ENCODE results near the gene RALGDS. TPM values are rescaled to one million over a fixed set of nuclear protein-coding genes. Genes with fewer than 3 reads are reported as not detected.

RALGDS gene
- total RNA-seq, 2 experiments from 2014 or later, result 23.8 to 28.2 TPM

DNA sequence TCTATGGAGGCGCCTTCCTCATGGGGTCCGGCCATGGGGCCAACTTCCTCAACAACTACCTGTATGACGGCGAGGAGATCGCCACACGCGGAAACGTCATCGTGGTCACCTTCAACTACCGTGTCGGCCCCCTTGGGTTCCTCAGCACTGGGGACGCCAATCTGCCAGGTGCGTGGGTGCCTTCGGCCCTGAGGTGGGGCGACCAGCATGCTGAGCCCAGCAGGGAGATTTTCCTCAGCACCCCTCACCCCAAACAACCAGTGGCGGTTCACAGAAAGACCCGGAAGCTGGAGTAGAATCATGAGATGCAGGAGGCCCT is 56.0 kb downstream of the RALGDS start:
- intact Hi-C loops (cut with micrococcal nuclease; ENCODE audit: unreplicated experiment), result no loop called here
- POLR2A ChIA-PET, result no interaction called here
- Histone ChIP-seq H3K79me2 (ENCODE audit: insufficient read depth, low read depth, low read length) (no peaks in the 10 kb centered on the region), H3K9me2 (ENCODE audit: insufficient read depth, low read length) (no peaks in the 10 kb centered on the region), H3K9me3 (ENCODE audit: low read length) (no peaks in the 10 kb centered on the region), H2AFZ (ENCODE audit: low read length) (no peak overlapping the region), H3K4me3 (ENCODE audit: low read depth, low read length, poor library complexity, severe bottlenecking) (no peak overlapping the region), H3K4me2 (ENCODE audit: low read length) (no peak overlapping the region), H3K36me3 (ENCODE audit: insufficient read depth, low read length) (no peaks in the 10 kb centered on the region), H3K4me1 (ENCODE audit: insufficient read depth, low read length, poor library complexity, severe bottlenecking) (peaks cover 14% of the 10 kb centered on the region), H3K27ac (ENCODE audit: low read depth, low read length, poor library complexity, severe bottlenecking) (no peak overlapping the region), H4K20me1 (ENCODE audit: insufficient read depth, low read length) (no peaks in the 10 kb centered on the region)
- CTCF ChIA-PET (ENCODE audit: unreplicated experiment), result no interaction called here
- TF ChIP-seq EZH2phosphoT487 (IDR thresholded peaks at IDR 0.05; ENCODE audit: borderline replicate concordance, low read depth, low read length) (no peak), CTCF (conservative IDR thresholded peaks at IDR 0.05; ENCODE audit: low read length) (no peak)
- no peak for DNase-seq (ENCODE audit: low spot score)
- BruUV-seq (replicated peaks), result no TSS peak

GRCh38 chr9:133064241-133065069 is 56.6 kb downstream of the RALGDS start:
- no peak for DNase-seq (ENCODE audit: low spot score)
- TF ChIP-seq EZH2phosphoT487 (IDR thresholded peaks at IDR 0.05; ENCODE audit: borderline replicate concordance, low read depth, low read length), result no peak
- TF ChIP-seq CTCF (conservative IDR thresholded peaks at IDR 0.05; ENCODE audit: low read length), result no peak
- Histone ChIP-seq H3K79me2 (ENCODE audit: insufficient read depth, low read depth, low read length) (no peaks in the 10 kb centered on the region), H3K9me3 (ENCODE audit: low read length) (no peaks in the 10 kb centered on the region), H3K27ac (ENCODE audit: low read depth, low read length, poor library complexity, severe bottlenecking) (no peak overlapping the region), H3K4me1 (ENCODE audit: insufficient read depth, low read length, poor library complexity, severe bottlenecking) (peaks cover 20% of the 10 kb centered on the region), H3K9me2 (ENCODE audit: insufficient read depth, low read length) (no peaks in the 10 kb centered on the region), H4K20me1 (ENCODE audit: insufficient read depth, low read length) (no peaks in the 10 kb centered on the region), H3K4me2 (ENCODE audit: low read length) (no peak overlapping the region), H2AFZ (ENCODE audit: low read length) (no peak overlapping the region), H3K4me3 (ENCODE audit: low read depth, low read length, poor library complexity, severe bottlenecking) (no peak overlapping the region), H3K36me3 (ENCODE audit: insufficient read depth, low read length) (no peaks in the 10 kb centered on the region)
- POLR2A ChIA-PET, result no interaction called here
- no TSS peak for BruUV-seq (replicated peaks)
- intact Hi-C loops (cut with micrococcal nuclease; ENCODE audit: unreplicated experiment), result no loop called here
- CTCF ChIA-PET (ENCODE audit: unreplicated experiment), result no interaction called here

DNA sequence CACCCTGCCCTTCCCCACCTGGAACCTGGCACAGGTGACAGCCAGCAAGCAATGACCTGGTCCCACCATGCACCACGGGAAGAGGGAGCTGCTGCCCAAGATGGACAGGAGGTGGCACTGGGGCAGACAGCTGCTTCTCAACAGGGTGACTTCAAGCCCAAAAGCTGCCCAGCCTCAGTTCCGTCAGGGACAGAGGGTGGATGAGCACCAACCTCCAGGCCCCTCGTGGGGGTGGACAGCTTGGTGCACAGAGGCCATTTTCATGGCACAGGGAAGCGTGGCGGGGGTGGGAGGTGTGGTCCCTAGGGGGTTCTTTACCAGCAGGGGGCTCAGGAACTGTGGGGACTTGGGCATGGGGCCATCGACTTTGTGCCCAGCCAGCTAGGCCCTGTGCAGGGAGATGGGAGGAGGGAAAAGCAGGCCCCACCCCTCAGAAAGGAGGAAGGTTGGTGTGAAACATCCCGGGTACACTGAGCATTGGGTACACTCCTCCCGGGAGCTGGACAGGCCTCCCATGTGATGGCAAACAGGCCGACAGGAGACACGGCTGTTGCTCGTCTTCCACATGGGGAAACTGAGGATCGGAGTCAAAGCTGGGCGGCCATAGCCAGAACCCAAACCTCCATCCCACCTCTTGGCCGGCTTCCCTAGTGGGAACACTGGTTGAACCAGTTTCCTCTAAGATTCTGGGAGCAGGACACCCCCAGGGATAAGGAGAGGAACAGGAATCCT is 57.4 kb downstream of the RALGDS start:
- CTCF ChIA-PET (ENCODE audit: unreplicated experiment), result no interaction called here
- H3K4me3 ChIP-seq (ENCODE audit: low read depth, low read length, poor library complexity, severe bottlenecking), result no peak overlapping the region
- POLR2A ChIA-PET, result no interaction called here
- no TSS peak for BruUV-seq (replicated peaks)
- no peaks in the 10 kb centered on the region for H3K79me2 ChIP-seq (ENCODE audit: insufficient read depth, low read depth, low read length)
- H2AFZ ChIP-seq (ENCODE audit: low read length), result no peak overlapping the region
- H3K4me2 ChIP-seq (ENCODE audit: low read length), result no peak overlapping the region
- TF ChIP-seq CTCF (conservative IDR thresholded peaks at IDR 0.05; ENCODE audit: low read length) (no peak), EZH2phosphoT487 (IDR thresholded peaks at IDR 0.05; ENCODE audit: borderline replicate concordance, low read depth, low read length) (no peak)
- DNase-seq (ENCODE audit: low spot score), result no peak
- no peaks in the 10 kb centered on the region for H4K20me1 ChIP-seq (ENCODE audit: insufficient read depth, low read length)
- no peaks in the 10 kb centered on the region for H3K9me2 ChIP-seq (ENCODE audit: insufficient read depth, low read length)
- no peak overlapping the region for H3K27ac ChIP-seq (ENCODE audit: low read depth, low read length, poor library complexity, severe bottlenecking)
- peaks cover under 1% of the 10 kb centered on the region; the same call in 1 of the 2 replicates for H3K36me3 ChIP-seq (ENCODE audit: insufficient read depth, low read length)
- intact Hi-C loops (cut with micrococcal nuclease; ENCODE audit: unreplicated experiment), result no loop called here
- H3K9me3 ChIP-seq (ENCODE audit: low read length), result no peaks in the 10 kb centered on the region
- H3K4me1 ChIP-seq (ENCODE audit: insufficient read depth, low read length, poor library complexity, severe bottlenecking), result peaks cover 28% of the 10 kb centered on the region

All from OCI-LY7 (cell line).